Vagina (tissue), 2 donors: ENCODE results near the gene GDI1.

ENCODE experiments used
- POLR2A ChIP-seq, 2 donors: fragments of 450-650 bp; IDR thresholded peaks; one replicate each; pipeline ENCODE4 v1.6.1; 2017; ENCODE audit warnings: antibody characterized with exemption in 2 of 2, mild to moderate bottlenecking in 2 of 2, moderate library complexity in 2 of 2
- TF ChIP-seq, protein P1 (sequence below), 3 experiments: fragments of 450-650 bp in 2 of 3; fragments of 200-600 bp in 1 of 3; sonication (generic) in 1 of 3; IDR thresholded peaks; one replicate each; pipeline ENCODE4 v1.5.1; 2017 to 2019; ENCODE audit warnings: antibody characterized with exemption in 3 of 3, mild to moderate bottlenecking in 2 of 3, moderate library complexity in 2 of 3

DNA sequence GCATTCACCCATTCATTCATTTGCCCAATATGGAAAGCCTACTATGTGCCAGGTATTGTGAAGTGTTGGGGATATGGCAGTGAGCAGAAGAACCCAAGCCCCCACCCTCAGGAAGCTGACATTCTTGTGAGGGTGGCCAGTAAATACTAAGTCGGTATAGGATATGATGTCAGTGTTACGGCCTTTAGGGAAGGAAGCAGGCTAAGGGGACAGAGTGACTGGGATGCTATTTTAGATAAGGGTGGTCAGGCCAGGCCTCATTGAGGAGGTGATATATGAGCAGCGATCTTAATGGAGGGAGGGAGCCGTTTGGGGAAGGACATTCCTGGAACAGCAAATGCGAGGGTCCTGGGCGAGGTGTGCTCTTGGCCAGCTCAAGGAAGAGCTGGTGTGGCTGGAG lies 6.5 kb upstream of the GDI1 start:
- TF ChIP-seq, protein P1, sequence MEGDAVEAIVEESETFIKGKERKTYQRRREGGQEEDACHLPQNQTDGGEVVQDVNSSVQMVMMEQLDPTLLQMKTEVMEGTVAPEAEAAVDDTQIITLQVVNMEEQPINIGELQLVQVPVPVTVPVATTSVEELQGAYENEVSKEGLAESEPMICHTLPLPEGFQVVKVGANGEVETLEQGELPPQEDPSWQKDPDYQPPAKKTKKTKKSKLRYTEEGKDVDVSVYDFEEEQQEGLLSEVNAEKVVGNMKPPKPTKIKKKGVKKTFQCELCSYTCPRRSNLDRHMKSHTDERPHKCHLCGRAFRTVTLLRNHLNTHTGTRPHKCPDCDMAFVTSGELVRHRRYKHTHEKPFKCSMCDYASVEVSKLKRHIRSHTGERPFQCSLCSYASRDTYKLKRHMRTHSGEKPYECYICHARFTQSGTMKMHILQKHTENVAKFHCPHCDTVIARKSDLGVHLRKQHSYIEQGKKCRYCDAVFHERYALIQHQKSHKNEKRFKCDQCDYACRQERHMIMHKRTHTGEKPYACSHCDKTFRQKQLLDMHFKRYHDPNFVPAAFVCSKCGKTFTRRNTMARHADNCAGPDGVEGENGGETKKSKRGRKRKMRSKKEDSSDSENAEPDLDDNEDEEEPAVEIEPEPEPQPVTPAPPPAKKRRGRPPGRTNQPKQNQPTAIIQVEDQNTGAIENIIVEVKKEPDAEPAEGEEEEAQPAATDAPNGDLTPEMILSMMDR (IDR thresholded peaks at IDR 0.05) = no peak
- no peak for TF ChIP-seq POLR2A (IDR thresholded peaks at IDR 0.05)
